Keratinocyte (primary cell): ENCODE results near the gene NT5M. TPM values are rescaled to one million over a fixed set of nuclear protein-coding genes. Genes with fewer than 3 reads are reported as not detected.

Experiments used
- DNase-seq: peaks from one replicate; pipeline ENCODE4 v3.0.0-alpha.2; 2011; ENCODE audit warnings: low read depth, missing footprints, low spot score
- FAIRE-seq: peaks from 2 replicates; lab custom pipeline; 2011; peaks lifted over from hg19 to GRCh38; lab: Jason Lieb, UNC
- H2AFZ ChIP-seq: 2 replicates; pipeline ENCODE4 v1.6.0; 2012; ENCODE audit warnings: low read length, control low read depth, inconsistent platforms; ENCODE audit not compliant: control insufficient read depth
- H3K27ac ChIP-seq: 2 replicates; pipeline ENCODE4 v1.5.1; 2011; ENCODE audit warnings: low read length; ENCODE audit not compliant: control insufficient read depth, insufficient read depth
- H3K27me3 ChIP-seq: 3 replicates; pipeline ENCODE4 v1.6.0; 2011; ENCODE audit warnings: low read length; ENCODE audit not compliant: control insufficient read depth, insufficient read depth; ENCODE audit errors: extremely low read depth
- H3K36me3 ChIP-seq, 2 experiments: 2 replicates in 1 of 2; 3 replicates in 1 of 2; pipeline ENCODE4 v1.5.1; 2011; ENCODE audit warnings: low read length in 2 of 2, mild to moderate bottlenecking in 1 of 2; ENCODE audit not compliant: control insufficient read depth in 2 of 2, insufficient read depth in 2 of 2; ENCODE audit errors: extremely low read depth in 1 of 2
- H3K4me1 ChIP-seq: 3 replicates; pipeline ENCODE4 v1.5.1; 2011; ENCODE audit warnings: low read length; ENCODE audit not compliant: control insufficient read depth, insufficient read depth; ENCODE audit errors: extremely low read depth
- H3K4me2 ChIP-seq: 3 replicates; pipeline ENCODE4 v1.6.0; 2011; ENCODE audit warnings: low read depth, low read length; ENCODE audit not compliant: control insufficient read depth, insufficient read depth; ENCODE audit errors: extremely low read depth
- H3K4me3 ChIP-seq, 3 experiments: fragments of 200-600 bp in 1 of 3; sonication (generic) in 1 of 3; 2 replicates in 2 of 3; 3 replicates in 1 of 3; pipeline ENCODE4 v1.5.1; 2011 to 2016; ENCODE audit warnings: low read length in 3 of 3, mild to moderate bottlenecking in 3 of 3, control low read depth in 2 of 3, inconsistent platforms in 1 of 3, low read depth in 1 of 3, mixed read lengths in 1 of 3, mixed run types in 1 of 3, moderate library complexity in 1 of 3; ENCODE audit not compliant: control insufficient read depth in 2 of 3, insufficient read depth in 2 of 3; ENCODE audit errors: extremely low read depth in 1 of 3
- H3K79me2 ChIP-seq: 2 replicates; pipeline ENCODE4 v1.6.0; 2012; ENCODE audit warnings: low read length; ENCODE audit not compliant: control insufficient read depth, insufficient read depth
- H3K9ac ChIP-seq: 3 replicates; pipeline ENCODE4 v1.6.0; 2011; ENCODE audit warnings: low read length; ENCODE audit not compliant: control insufficient read depth, insufficient read depth; ENCODE audit errors: extremely low read depth
- H3K9me1 ChIP-seq: 3 replicates; pipeline ENCODE4 v1.6.0; 2011; ENCODE audit warnings: low read length; ENCODE audit not compliant: control insufficient read depth, insufficient read depth; ENCODE audit errors: extremely low read depth
- H3K9me3 ChIP-seq: 2 replicates; pipeline ENCODE4 v1.5.1; 2012; ENCODE audit warnings: low read depth, low read length; ENCODE audit not compliant: control insufficient read depth
- H4K20me1 ChIP-seq: 3 replicates; pipeline ENCODE4 v1.6.0; 2011; ENCODE audit warnings: low read length; ENCODE audit not compliant: control insufficient read depth, insufficient read depth; ENCODE audit errors: extremely low read depth
- EZH2 ChIP-seq: IDR thresholded peaks from one replicate; pipeline ENCODE4 v1.6.1; 2012; ENCODE audit warnings: inconsistent platforms, mild to moderate bottlenecking, low read length, moderate library complexity
- dilution Hi-C: fragments of 300-500 bp; cut with MboI; formaldehyde crosslinking; loops from one replicate; pipeline ENCODE4 v1.7.0; 2020; ENCODE audit warnings: low sequenced_read_pairs; ENCODE audit not compliant: extremely low pct_ligation_motif_present
- polyA plus RNA-seq, 5 experiments: library from polyadenylated mRNA; depleted of rRNA in 3 of 5; stranded (reverse) in 3 of 5; stranded (forward) in 1 of 5; unstranded in 1 of 5; fragments of >200 nt; gene quantifications; 1 replicate in 1 of 5; 2 replicates in 3 of 5; 3 replicates in 1 of 5; pipeline versions ENCODE4 v1.2.1 to v1.2.3, GENCODE V29; 2011 to 2012; ENCODE audit warnings: missing spikeins in 2 of 5, low read depth in 1 of 5, low replicate concordance in 1 of 5
- TF ChIP-seq, protein P1 (sequence below), 3 experiments: IDR thresholded peaks in 1 of 3; conservative IDR thresholded peaks in 1 of 3; optimal IDR thresholded peaks in 1 of 3; 2 replicates in 2 of 3; 3 replicates in 1 of 3; pipeline versions ENCODE3 to v1.5.1; 2011; ENCODE audit warnings: low read length in 3 of 3, mild to moderate bottlenecking in 3 of 3, moderate library complexity in 2 of 3, control low read depth in 1 of 3, inconsistent platforms in 1 of 3; ENCODE audit not compliant: insufficient read depth in 2 of 3; ENCODE audit errors: extremely low read depth in 1 of 3

The NT5M gene
- polyA plus RNA-seq, 1 donor (not counting 4 experiments of a cell fraction or from before 2014, with no cell fraction given), result 0.16 TPM

DNA sequence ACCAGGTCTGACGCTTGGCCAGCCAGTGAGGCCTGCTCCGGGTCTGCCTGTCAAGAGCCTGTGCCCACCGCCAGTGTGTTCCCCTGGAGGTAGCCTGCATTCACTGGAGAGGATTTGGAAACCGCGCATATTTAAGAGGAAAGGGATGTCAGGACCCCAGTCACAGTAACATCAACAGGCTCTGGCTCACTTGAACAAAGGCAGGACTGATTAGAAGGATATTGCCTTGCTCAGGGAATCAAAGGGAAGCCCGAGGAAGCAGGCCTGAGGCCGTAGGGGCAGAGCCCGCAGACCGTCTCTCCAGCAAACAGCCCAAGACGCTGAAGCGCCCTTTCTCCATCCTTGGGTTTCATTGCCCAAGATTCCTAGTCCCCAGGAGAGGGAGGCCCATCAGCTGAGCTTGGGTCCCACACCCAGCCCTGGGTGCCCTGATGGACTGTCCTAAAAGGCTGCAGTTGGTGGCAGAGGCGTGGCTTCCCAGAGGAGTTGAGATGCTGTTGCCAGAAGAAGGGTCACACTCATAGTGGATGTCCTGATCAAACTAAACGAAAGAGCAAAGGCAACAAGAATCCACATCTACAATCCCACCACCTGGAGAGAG is 23.2 kb downstream of the NT5M start:
- H3K9me1 ChIP-seq, result no peaks in the 10 kb centered on the region
- no peaks in the 10 kb centered on the region for H3K36me3 ChIP-seq
- H2AFZ ChIP-seq, result no peak overlapping the region
- no peak overlapping the region for H3K4me3 ChIP-seq
- no peak overlapping the region for H3K4me2 ChIP-seq
- no peak for FAIRE-seq
- no peaks in the 10 kb centered on the region for H3K9me3 ChIP-seq
- no peaks in the 10 kb centered on the region for H3K27me3 ChIP-seq
- dilution Hi-C loops, result no loop called here
- H3K4me1 ChIP-seq, result no peaks in the 10 kb centered on the region
- H4K20me1 ChIP-seq, result no peaks in the 10 kb centered on the region
- H3K27ac ChIP-seq, result no peak overlapping the region
- no peak for DNase-seq
- no peak overlapping the region for H3K9ac ChIP-seq
- H3K79me2 ChIP-seq, result no peaks in the 10 kb centered on the region
- TF ChIP-seq, protein P1, sequence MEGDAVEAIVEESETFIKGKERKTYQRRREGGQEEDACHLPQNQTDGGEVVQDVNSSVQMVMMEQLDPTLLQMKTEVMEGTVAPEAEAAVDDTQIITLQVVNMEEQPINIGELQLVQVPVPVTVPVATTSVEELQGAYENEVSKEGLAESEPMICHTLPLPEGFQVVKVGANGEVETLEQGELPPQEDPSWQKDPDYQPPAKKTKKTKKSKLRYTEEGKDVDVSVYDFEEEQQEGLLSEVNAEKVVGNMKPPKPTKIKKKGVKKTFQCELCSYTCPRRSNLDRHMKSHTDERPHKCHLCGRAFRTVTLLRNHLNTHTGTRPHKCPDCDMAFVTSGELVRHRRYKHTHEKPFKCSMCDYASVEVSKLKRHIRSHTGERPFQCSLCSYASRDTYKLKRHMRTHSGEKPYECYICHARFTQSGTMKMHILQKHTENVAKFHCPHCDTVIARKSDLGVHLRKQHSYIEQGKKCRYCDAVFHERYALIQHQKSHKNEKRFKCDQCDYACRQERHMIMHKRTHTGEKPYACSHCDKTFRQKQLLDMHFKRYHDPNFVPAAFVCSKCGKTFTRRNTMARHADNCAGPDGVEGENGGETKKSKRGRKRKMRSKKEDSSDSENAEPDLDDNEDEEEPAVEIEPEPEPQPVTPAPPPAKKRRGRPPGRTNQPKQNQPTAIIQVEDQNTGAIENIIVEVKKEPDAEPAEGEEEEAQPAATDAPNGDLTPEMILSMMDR (optimal IDR thresholded peaks at IDR 0.05 in 1 of 3, IDR thresholded peaks at IDR 0.05 in 1 of 3, conservative IDR thresholded peaks at IDR 0.05 in 1 of 3; ENCODE audit: extremely low read depth in 1 of 3, insufficient read depth in 2 of 3, low read length in 3 of 3), result no peak
- no peak for TF ChIP-seq EZH2

DNA sequence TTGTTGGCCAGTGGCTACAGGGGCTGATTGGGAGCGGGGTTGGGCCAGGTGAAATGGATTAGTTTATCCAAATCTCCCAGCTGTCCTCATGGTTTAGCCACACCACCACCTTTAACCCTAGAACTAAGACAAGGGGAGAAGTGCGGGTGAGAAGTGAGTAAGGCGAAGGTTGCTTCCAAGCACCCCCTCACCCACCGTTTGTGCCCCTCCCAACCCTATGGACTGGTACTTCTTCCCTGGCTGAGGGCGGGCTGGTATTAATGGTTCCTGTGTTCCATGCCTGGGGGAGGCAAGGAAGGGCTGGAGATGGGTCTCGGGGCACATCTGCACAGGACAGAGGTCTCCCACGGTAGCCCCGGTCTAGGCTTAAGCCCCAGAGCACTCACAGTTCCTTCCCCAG is 25.1 kb downstream of the NT5M start:
- H3K9me1 ChIP-seq, result no peaks in the 10 kb centered on the region
- no peaks in the 10 kb centered on the region for H3K36me3 ChIP-seq
- no peak overlapping the region for H3K4me3 ChIP-seq
- H3K79me2 ChIP-seq, result no peaks in the 10 kb centered on the region
- FAIRE-seq (no peak), DNase-seq (no peak)
- H3K9me3 ChIP-seq, result no peaks in the 10 kb centered on the region
- H3K27me3 ChIP-seq, result no peaks in the 10 kb centered on the region
- no peak overlapping the region for H3K27ac ChIP-seq
- no peaks in the 10 kb centered on the region for H3K4me1 ChIP-seq
- H2AFZ ChIP-seq, result no peak overlapping the region
- dilution Hi-C loops, result no loop called here
- H3K9ac ChIP-seq, result no peak overlapping the region
- no peaks in the 10 kb centered on the region for H4K20me1 ChIP-seq
- no peak overlapping the region for H3K4me2 ChIP-seq
- no peak for TF ChIP-seq EZH2
- TF ChIP-seq, protein P1 (optimal IDR thresholded peaks at IDR 0.05 in 1 of 3, IDR thresholded peaks at IDR 0.05 in 1 of 3, conservative IDR thresholded peaks at IDR 0.05 in 1 of 3; ENCODE audit: extremely low read depth in 1 of 3, insufficient read depth in 2 of 3, low read length in 3 of 3), result no peak
